ENCODE results near the gene RNASEH2A. TPM values are rescaled to one million over a fixed set of nuclear protein-coding genes. Genes with fewer than 3 reads are reported as not detected.

Gene RNASEH2A
- total RNA-seq, 6 donors from 2014 or later, result 4.2 to 7.6 (median 5.6) TPM

GRCh38 chr19:12792051-12792852 is 14.1 kb upstream of the RNASEH2A start:
- DNase-seq (peak; percentile 76 to 95), ATAC-seq (ENCODE audit: low FRiP score in 2 of 2) (no peak)
- Histone ChIP-seq H3K4me3 (peak overlapping the region; percentile 84 to 96 (median 94)), H3K36me3 (peaks cover 0 to 11% (median 0%) of the 10 kb centered on the region in 4 donors), H3K27ac (peak overlapping the region; percentile 96 to 100 (median 98)), H3K9me3 (no peaks in the 10 kb centered on the region), H3K27me3 (no peaks in the 10 kb centered on the region), H3K4me1 (peaks cover 45 to 58% (median 49%) of the 10 kb centered on the region in 4 donors)
- TF ChIP-seq POLR2AphosphoS5 (IDR thresholded peaks at IDR 0.05) (peak; percentile 81 to 95), CTCF (IDR thresholded peaks at IDR 0.05) (peak in 2 of 6 experiments; percentile 5 to 45), POLR2A (IDR thresholded peaks at IDR 0.05) (peak in 3 of 4 donors; percentile 37 to 70 (median 48)), EP300 (IDR thresholded peaks at IDR 0.05) (peak in 1 of 4 donors; percentile 36)
- 0% methylated on average over 2 to 24 of the region's 84 CpGs for WGBS, 2 donors

GRCh38 chr19:12792853-12793289 is 13.5 kb upstream of the RNASEH2A start:
- DNase-seq (peak in 1 of 2 donors; percentile 89), ATAC-seq (ENCODE audit: low FRiP score in 2 of 2) (no peak)
- no peaks in the 10 kb centered on the region for H3K27me3 ChIP-seq
- peaks cover 0 to 11% (median 0%) of the 10 kb centered on the region in 4 donors for H3K36me3 ChIP-seq
- TF ChIP-seq POLR2AphosphoS5 (IDR thresholded peaks at IDR 0.05) (no peak), EP300 (IDR thresholded peaks at IDR 0.05) (no peak), CTCF (IDR thresholded peaks at IDR 0.05) (no peak), POLR2A (IDR thresholded peaks at IDR 0.05) (no peak)
- WGBS, 2 donors, result 0 to 1% methylated on average over 22 of the region's 22 CpGs
- H3K9me3 ChIP-seq, result no peaks in the 10 kb centered on the region
- H3K27ac ChIP-seq, result peak overlapping the region; percentile 96 to 100 (median 98)
- peaks cover 39 to 52% (median 43%) of the 10 kb centered on the region in 4 donors for H3K4me1 ChIP-seq
- peak overlapping the region; percentile 84 to 96 (median 94) for H3K4me3 ChIP-seq

- Histone ChIP-seq H3K27ac (peak overlapping the region; percentile 96 to 100 (median 98)), H3K36me3 (peaks cover 0 to 12% (median 0%) of the 10 kb centered on the region in 4 donors), H3K4me3 (peak overlapping the region; percentile 84 to 96 (median 94)), H3K4me1 (peaks cover 32 to 46% (median 36%) of the 10 kb centered on the region in 4 donors), H3K9me3 (no peaks in the 10 kb centered on the region), H3K27me3 (no peaks in the 10 kb centered on the region)
- WGBS, 2 donors, result 0% methylated on average over 28 to 38 of the region's 81 CpGs
- peak; percentile 91 to 98 for DNase-seq
- TF ChIP-seq EP300 (IDR thresholded peaks at IDR 0.05), result peak; percentile 82 to 99 (median 98)
- no peak for TF ChIP-seq CTCF (IDR thresholded peaks at IDR 0.05)
- peak; percentile 6 to 92 (median 70) for TF ChIP-seq POLR2A (IDR thresholded peaks at IDR 0.05)
- TF ChIP-seq POLR2AphosphoS5 (IDR thresholded peaks at IDR 0.05), result peak; percentile 94 to 99
- peak; percentile 40 to 45 for ATAC-seq (ENCODE audit: low FRiP score in 2 of 2)
These were observed 12.8 kb upstream of the RNASEH2A start for GRCh38 chr19:12793290-12794195.

GRCh38 chr19:12794196-12794941 is 12.0 kb upstream of the RNASEH2A start:
- Histone ChIP-seq H3K4me3 (peak overlapping the region in 3 of 4 donors; percentile 84 to 96 (median 93)), H3K9me3 (no peaks in the 10 kb centered on the region), H3K36me3 (peaks cover 0 to 21% (median 6%) of the 10 kb centered on the region in 4 donors), H3K27me3 (no peaks in the 10 kb centered on the region), H3K27ac (peak overlapping the region; percentile 96 to 100 (median 98)), H3K4me1 (peaks cover 25 to 37% (median 28%) of the 10 kb centered on the region in 4 donors)
- ATAC-seq (ENCODE audit: low FRiP score in 2 of 2), result no peak
- WGBS, 2 donors, result 72 to 75% methylated on average over 7 of the region's 7 CpGs
- TF ChIP-seq POLR2A (IDR thresholded peaks at IDR 0.05), result no peak
- DNase-seq, result peak in 1 of 2 donors; percentile 31

Data from upper lobe of left lung (tissue), 6 donors.